LNCaP clone FGC (cell line): ENCODE results near the gene RABGAP1L.

Experiments used
- DNase-seq: peaks from one replicate; pipeline ENCODE4 v3.0.0-alpha.2; 2011; ENCODE audit warnings: low read depth
- H3K4me3 ChIP-seq: 2 replicates; pipeline ENCODE4 v1.5.1; 2011; ENCODE audit warnings: mild to moderate bottlenecking, low read depth, low read length, control low read depth
- TF ChIP-seq, protein P1 (sequence below): IDR thresholded peaks from 2 replicates; pipeline ENCODE4 v1.5.1; 2012; ENCODE audit warnings: mild to moderate bottlenecking; ENCODE audit not compliant: control insufficient read depth, insufficient read depth; ENCODE audit errors: extremely low read depth

Gene RABGAP1L

DNA sequence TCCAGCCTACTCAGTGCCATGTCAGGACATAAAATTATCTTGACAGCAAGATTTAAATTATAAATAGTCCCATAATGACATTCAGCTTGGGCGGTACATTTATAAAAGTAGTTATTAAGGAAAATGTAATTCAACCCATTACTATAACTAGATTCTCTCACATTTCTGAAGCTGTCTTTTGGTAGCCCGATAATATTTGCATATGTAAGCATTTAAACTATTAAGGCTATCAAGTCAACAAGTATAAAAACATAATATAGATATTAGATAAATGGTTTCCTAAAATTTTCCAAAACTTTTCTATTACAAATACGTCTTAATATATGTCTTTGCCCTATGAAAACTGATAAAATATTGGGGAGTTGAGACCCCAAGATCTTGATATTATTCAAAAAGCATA lies 266.8 kb downstream of the RABGAP1L start:
- no peak for DNase-seq
- TF ChIP-seq, protein P1, sequence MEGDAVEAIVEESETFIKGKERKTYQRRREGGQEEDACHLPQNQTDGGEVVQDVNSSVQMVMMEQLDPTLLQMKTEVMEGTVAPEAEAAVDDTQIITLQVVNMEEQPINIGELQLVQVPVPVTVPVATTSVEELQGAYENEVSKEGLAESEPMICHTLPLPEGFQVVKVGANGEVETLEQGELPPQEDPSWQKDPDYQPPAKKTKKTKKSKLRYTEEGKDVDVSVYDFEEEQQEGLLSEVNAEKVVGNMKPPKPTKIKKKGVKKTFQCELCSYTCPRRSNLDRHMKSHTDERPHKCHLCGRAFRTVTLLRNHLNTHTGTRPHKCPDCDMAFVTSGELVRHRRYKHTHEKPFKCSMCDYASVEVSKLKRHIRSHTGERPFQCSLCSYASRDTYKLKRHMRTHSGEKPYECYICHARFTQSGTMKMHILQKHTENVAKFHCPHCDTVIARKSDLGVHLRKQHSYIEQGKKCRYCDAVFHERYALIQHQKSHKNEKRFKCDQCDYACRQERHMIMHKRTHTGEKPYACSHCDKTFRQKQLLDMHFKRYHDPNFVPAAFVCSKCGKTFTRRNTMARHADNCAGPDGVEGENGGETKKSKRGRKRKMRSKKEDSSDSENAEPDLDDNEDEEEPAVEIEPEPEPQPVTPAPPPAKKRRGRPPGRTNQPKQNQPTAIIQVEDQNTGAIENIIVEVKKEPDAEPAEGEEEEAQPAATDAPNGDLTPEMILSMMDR: no peak
- no peak overlapping the region for H3K4me3 ChIP-seq

DNA sequence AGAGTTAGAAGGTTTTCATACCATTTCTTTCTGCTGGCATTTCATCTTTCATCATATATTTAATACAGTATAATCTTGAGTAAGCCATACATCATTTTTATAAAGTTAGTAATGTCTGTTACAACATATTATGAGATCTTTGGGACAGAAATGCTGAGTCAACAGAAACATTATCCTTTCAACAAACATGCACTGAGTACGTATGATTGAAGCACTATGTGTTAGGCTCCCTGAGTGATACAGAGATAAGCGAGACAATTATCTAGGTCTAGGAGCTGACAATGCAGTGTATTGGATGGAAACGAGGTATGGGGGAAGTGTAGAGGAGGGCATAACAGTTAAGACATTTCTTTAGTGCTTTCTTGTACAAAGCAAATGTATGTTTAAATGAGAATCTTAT lies 268.7 kb downstream of the RABGAP1L start:
- H3K4me3 ChIP-seq: no peak overlapping the region
- no peak for DNase-seq
- TF ChIP-seq, protein P1: no peak

GRCh38 chr1:174428739-174429138 lies 269.4 kb downstream of the RABGAP1L start:
- no peak for DNase-seq
- TF ChIP-seq, protein P1: no peak
- no peak overlapping the region for H3K4me3 ChIP-seq

- TF ChIP-seq, protein P1: no peak
- DNase-seq: no peak
- no peak overlapping the region for H3K4me3 ChIP-seq
Measured at GRCh38 chr1:174433451-174433850, 274.1 kb downstream of the RABGAP1L start.

GRCh38 chr1:174445351-174445750 lies 286.0 kb downstream of the RABGAP1L start:
- DNase-seq: no peak
- TF ChIP-seq, protein P1: no peak
- no peak overlapping the region for H3K4me3 ChIP-seq

DNA sequence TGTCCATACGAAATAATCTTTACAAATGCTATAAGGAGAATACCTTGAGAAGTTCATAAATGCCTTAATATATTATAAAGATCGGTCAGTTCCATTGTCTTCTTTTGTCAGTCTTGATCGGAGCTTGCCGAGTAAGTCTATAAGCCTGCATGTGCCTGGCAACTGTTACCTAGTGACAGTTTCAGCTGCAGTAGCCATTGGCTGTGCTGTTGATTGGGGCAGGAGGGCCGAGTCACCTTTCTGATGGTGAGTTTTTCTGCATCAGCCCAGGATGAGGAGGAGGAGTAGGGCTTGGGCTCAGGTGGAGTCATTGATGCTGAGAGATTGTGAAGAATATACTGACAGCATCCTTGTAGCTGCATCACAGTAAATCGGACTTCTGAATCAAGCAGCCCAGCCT lies 286.5 kb downstream of the RABGAP1L start:
- no peak for DNase-seq
- TF ChIP-seq, protein P1: no peak
- H3K4me3 ChIP-seq: no peak overlapping the region

DNA sequence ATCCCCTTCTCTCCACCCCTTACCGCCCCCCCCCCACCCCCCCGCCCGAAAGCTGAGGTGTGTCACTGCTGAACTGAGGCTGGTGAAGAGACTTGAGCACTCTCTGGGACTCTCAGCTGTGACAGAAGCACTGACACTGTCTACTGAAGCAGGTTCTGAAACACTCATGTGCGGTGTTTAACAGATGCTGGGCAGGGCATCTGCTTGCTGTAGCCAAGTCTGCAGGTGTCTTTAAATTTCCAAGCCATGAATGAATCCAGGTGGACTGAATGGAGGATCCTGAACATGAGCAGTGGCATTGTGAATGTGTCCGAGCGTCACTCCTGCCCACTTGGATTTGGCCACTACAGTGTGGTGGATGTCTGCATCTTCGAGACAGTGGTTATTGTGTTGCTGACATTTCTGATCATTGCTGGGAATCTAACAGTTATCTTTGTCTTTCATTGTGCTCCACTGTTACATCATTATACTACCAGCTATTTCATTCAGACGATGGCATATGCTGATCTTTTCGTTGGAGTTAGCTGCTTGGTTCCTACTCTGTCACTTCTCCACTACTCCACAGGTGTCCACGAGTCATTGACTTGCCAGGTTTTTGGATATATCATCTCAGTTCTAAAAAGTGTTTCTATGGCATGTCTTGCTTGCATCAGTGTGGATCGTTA lies 288.7 kb downstream of the RABGAP1L start, which contains the start of gene GPR52:
GPR52 (plus strand) TSS at position 99 of the 665 bp plus-strand sequence; CDS start at position 247, 148 bp downstream.
- DNase-seq: no peak
- no peak within 1 kb of the TSS for H3K4me3 ChIP-seq
- TF ChIP-seq, protein P1: no peak
